ELR (cell line): Measurements from ENCODE around the gene CCDC86.

Experiments
- DNase-seq: peaks from one replicate; pipeline ENCODE4 v3.0.0-alpha.2; 2015; ENCODE audit warnings: low read depth

CCDC86 gene

GRCh38 chr11:60868682-60869450, 27.0 kb downstream of the CCDC86 start:
- no peak for DNase-seq

DNA sequence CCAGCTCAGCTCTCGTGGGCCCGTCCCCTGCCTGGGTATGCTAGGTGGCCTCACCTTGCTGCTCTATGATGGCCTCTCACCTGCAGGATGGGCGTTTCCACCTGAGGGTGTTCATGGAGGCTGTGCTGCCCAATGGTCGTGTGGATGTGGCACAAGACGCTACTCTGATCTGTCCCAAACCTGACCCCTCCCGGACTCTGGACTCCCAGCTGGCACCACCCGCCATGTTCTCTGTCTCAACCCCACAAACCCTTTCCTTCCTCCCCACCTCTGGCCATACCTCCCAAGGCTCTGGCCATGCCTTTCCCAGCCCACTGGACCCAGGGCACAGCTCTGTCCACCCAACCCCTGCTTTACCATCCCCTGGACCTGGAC, 27.5 kb downstream of the CCDC86 start:
- DNase-seq: no peak

- no peak for DNase-seq
Observed at GRCh38 chr11:60870276-60870675, 28.4 kb downstream of the CCDC86 start.

- DNase-seq: no peak
Observed at GRCh38 chr11:60870733-60871377, 28.9 kb downstream of the CCDC86 start.

GRCh38 chr11:60871378-60872061, 29.6 kb downstream of the CCDC86 start:
- peak; percentile 34 for DNase-seq

DNA sequence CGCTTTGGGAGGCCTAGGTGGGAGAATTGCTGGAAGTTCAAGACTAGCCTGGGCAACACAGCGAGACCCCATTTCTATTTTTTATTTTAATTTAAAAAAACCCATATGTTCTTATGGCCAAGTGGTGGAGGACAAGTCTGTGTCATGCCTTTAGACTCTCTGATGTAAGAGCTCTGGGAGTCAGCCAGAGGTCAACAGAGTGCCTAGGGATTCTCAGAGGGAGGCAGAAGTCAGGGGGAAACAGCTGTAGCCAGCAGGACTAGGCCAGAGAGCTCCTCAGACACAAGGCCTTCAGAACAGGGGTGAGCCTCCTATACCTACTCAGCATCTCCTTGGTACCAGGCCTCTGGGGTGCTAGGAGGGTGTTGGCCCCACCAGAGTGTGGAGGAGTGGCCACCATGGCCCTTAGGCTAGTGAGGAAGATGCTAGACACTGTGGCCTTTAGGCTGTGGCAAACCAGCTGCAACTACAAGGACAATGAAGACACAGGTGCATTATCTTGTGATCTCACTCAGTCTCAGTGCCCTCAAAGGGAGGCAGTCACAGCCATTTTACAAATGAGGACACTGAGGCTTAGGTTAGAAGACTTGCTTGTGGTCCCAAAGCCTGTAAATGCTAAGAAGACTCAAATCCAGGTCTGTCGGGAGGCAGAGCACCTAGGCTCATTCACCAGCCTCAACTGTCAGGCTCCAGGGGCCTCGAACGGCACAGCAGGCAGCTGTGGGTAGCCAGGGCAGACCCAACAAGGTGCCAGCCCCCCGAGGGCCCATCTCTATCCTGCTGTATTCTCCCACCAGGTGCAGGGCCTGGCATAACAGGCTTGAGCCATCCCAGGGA, 30.4 kb downstream of the CCDC86 start:
- DNase-seq: peak; percentile 65

- peak; percentile 97 for DNase-seq
Observed at GRCh38 chr11:60872961-60873524, 31.1 kb downstream of the CCDC86 start.

GRCh38 chr11:60873533-60873932, 31.6 kb downstream of the CCDC86 start:
- no peak for DNase-seq

- DNase-seq: no peak
Observed at GRCh38 chr11:60874421-60875365, 32.8 kb downstream of the CCDC86 start.

GRCh38 chr11:60875366-60876167, 33.7 kb downstream of the CCDC86 start:
- no peak for DNase-seq

DNA sequence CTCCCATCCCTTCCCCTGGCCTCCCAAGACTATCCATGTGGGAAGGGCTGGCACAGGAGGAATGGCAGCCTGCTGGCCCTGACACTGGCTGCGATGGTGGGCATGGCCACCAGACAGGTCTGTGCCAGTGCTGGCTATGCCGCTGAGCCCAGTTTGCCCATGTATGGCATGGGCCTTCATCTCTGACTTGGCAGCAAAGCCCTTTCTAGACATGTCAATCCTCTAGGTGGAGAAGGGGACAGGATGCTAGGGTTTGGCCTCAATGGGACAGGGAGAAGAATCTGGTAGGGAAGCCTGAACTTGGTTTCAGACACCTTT, 34.2 kb downstream of the CCDC86 start:
- no peak for DNase-seq

DNA sequence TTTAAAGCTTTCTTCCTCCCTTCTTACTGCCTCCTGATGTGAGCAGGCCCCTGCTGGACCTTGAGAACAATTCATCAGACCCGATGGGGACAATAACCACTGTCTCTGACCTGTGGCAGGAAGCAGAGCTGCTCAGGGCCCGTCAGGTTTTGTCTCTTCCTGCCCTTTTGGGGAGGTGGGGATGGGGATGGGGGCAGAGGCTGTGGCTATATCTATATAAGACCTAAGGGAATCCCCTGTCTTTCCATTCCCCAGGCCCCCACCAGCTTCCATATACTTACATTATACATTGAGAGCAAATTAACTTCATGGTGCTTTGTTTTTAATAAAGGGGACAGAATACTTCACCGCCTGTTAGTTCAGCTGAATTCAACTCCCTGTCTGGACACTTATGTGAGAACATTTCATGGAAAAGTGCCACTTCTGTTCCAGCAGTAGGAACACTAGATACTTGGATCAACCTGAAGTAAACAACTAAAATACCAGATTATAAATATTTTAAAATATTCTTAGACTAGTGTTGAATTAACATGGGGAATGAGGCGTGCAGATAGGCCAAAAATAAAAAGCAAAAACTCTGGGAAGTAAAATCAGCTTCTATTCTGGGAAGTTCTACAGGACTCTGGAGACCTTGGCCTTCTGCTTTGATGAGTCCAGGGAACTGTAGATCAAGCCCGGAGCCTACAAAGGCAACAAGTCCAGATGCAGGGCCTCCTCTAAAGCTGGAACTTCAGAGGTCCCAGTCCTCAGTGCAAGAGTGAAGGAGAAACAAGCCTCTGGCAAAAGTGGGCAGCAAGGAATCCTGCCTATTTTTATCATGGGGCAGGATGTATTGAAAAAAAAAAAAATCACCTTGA, 36.6 kb downstream of the CCDC86 start:
- DNase-seq: no peak

- DNase-seq: no peak
Observed at GRCh38 chr11:60879104-60879503, 37.2 kb downstream of the CCDC86 start.

DNA sequence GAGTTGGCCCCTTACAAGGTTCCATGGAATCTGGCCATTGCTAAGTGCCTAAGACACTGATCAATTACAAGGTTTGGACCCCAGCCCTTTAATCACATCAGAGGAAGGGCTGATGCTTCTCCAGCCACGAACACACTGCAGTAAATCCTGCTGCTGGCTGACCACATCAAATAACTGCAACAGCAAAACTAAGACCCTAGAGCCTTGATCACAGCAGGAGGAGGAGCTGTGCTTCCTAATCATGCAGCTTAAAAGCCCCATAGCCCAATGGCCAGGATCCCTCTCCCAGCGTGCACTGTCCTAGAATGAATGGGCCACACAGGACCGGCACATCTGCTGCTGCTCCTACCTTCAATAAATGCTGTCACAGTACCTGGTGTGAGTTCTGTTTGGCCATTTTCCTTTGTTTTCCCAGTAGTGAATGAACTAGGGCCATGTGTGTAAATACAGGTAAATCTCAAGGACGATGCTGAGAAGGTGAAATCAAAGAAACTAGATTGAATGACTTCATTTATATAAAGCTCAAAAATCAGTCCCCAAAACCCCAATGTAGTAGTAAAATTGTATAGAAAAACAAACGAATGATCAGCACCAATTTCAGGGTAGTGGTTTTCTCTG, 38.2 kb downstream of the CCDC86 start:
- DNase-seq: no peak

GRCh38 chr11:60880643-60881282, 38.9 kb downstream of the CCDC86 start:
- no peak for DNase-seq

DNA sequence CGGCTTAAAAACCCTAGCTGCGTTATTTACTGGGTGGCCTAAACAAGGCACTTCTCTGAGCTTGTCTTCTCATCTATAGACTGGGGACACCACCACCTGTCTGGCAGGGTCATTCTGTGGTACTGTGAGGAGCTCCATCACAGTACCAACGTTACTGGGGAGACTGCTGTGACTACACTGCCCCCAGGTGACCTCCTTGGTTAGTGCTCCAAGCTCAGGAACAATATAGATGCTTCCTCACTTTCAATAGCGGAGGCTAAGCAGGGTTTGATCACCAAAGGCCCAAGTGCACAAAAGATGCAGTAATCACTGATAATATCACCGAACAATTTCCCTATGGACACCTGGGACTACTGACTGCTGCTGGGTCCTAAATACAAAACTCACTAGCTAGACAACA, 45.6 kb downstream of the CCDC86 start:
- peak; percentile 70 for DNase-seq

GRCh38 chr11:60889869-60890311, 48.0 kb downstream of the CCDC86 start:
- no peak for DNase-seq

- no peak for DNase-seq
Observed at GRCh38 chr11:60890696-60891095, 48.8 kb downstream of the CCDC86 start.
